HFF-Myc (cell line): Measurements from ENCODE around the gene PGLYRP2.

ENCODE experiments used
- DNase-seq: peaks from one replicate; pipeline ENCODE4 v3.0.0-alpha.2; 2011; ENCODE audit warnings: low read depth; ENCODE audit errors: extremely low read depth
- H3K4me3 ChIP-seq: replicated peaks from 2 replicates; pipeline ENCODE4 v1.5.1; 2011; ENCODE audit warnings: low read depth, mild to moderate bottlenecking, control low read depth, low read length
- CTCF ChIP-seq: IDR thresholded peaks from 2 replicates; pipeline ENCODE4 v1.5.1; 2012; ENCODE audit warnings: mild to moderate bottlenecking, low read depth, low read length, control low read depth; ENCODE audit errors: missing control alignments

The PGLYRP2 gene

GRCh38 chr19:15444505-15445226 is 34.6 kb downstream of the PGLYRP2 start:
- H3K4me3 ChIP-seq = no peak overlapping the region
- TF ChIP-seq CTCF = no peak
- no peak for DNase-seq

- no peak for TF ChIP-seq CTCF
- no peak for DNase-seq
- H3K4me3 ChIP-seq = no peak overlapping the region
These were observed 35.5 kb downstream of the PGLYRP2 start for GRCh38 chr19:15443838-15444237.

GRCh38 chr19:15443325-15443724 is 36.0 kb downstream of the PGLYRP2 start:
- DNase-seq = no peak
- TF ChIP-seq CTCF = no peak
- no peak overlapping the region for H3K4me3 ChIP-seq

GRCh38 chr19:15442142-15442920 is 37.0 kb downstream of the PGLYRP2 start:
- no peak overlapping the region for H3K4me3 ChIP-seq
- DNase-seq = no peak
- TF ChIP-seq CTCF = no peak

GRCh38 chr19:15441317-15441716 is 38.0 kb downstream of the PGLYRP2 start:
- no peak for DNase-seq
- H3K4me3 ChIP-seq = no peak overlapping the region
- no peak for TF ChIP-seq CTCF

GRCh38 chr19:15439821-15440641 is 39.3 kb downstream of the PGLYRP2 start:
- no peak for TF ChIP-seq CTCF
- no peak overlapping the region for H3K4me3 ChIP-seq
- no peak for DNase-seq
